Muscle layer of duodenum (tissue), 2 donors: ENCODE results near the gene CEACAM16.
"Not testable (repeated sequence)": the region's sequence is repeated elsewhere in the genome, so short reads cannot be mapped to it uniquely, and the experiment has no call there.

Experiments
- H3K27ac ChIP-seq: one replicate; pipeline ENCODE4 v1.7.0; 2013; ENCODE audit warnings: mild to moderate bottlenecking, low read length
- H3K27me3 ChIP-seq: one replicate; pipeline ENCODE4 v1.7.0; 2013; ENCODE audit warnings: low read depth, mild to moderate bottlenecking, control low read depth, low read length
- H3K36me3 ChIP-seq, 2 donors: one replicate each; pipeline ENCODE4 v1.7.0; 2013; ENCODE audit warnings: low read length in 2 of 2, control low read depth in 1 of 2, mild to moderate bottlenecking in 1 of 2; ENCODE audit not compliant: insufficient read depth in 2 of 2, control insufficient read depth in 1 of 2
- H3K4me1 ChIP-seq, 2 donors: one replicate each; pipeline ENCODE4 v1.7.0; 2013; ENCODE audit warnings: low read length in 2 of 2, mild to moderate bottlenecking in 2 of 2, control low read depth in 1 of 2, moderate library complexity in 1 of 2; ENCODE audit not compliant: insufficient read depth in 2 of 2, control insufficient read depth in 1 of 2
- H3K4me3 ChIP-seq, 2 donors: one replicate each; pipeline ENCODE4 v1.7.0; 2013; ENCODE audit warnings: low read length in 2 of 2, low read depth in 1 of 2, mild to moderate bottlenecking in 1 of 2
- H3K9me3 ChIP-seq, 2 donors: one replicate each; pipeline ENCODE4 v1.7.0; 2013; ENCODE audit warnings: low read length in 2 of 2, control low read depth in 1 of 2, mild to moderate bottlenecking in 1 of 2; ENCODE audit not compliant: control insufficient read depth in 1 of 2
- donor health status: healthy.

Gene CEACAM16

GRCh38 chr19:44680536-44680935 lies 18.4 kb upstream of the CEACAM16 start:
- Histone ChIP-seq H3K9me3 (no peaks in the 10 kb centered on the region), H3K36me3 (peaks cover 0 to 17% of the 10 kb centered on the region in 2 donors)

GRCh38 chr19:44681992-44682790 lies 16.8 kb upstream of the CEACAM16 start:
- peaks cover 0 to 17% of the 10 kb centered on the region in 2 donors for H3K36me3 ChIP-seq
- no peak overlapping the region for H3K4me3 ChIP-seq

More at GRCh38 chr19:44680536-44680935, 18.4 kb upstream of the CEACAM16 start:
- Histone ChIP-seq H3K27ac (no peak overlapping the region), H3K27me3 (no peaks in the 10 kb centered on the region), H3K4me3 (no peak overlapping the region), H3K4me1 (no peaks in the 10 kb centered on the region)

GRCh38 chr19:44682807-44683206 lies 16.1 kb upstream of the CEACAM16 start:
- H3K4me3 ChIP-seq, result no peak overlapping the region
- H3K9me3 ChIP-seq, result no peaks in the 10 kb centered on the region
- no peak overlapping the region for H3K27ac ChIP-seq
- H3K4me1 ChIP-seq, result no peaks in the 10 kb centered on the region
- H3K27me3 ChIP-seq, result no peaks in the 10 kb centered on the region
- H3K36me3 ChIP-seq, result peaks cover 0 to 17% of the 10 kb centered on the region in 2 donors

More at GRCh38 chr19:44681992-44682790, 16.8 kb upstream of the CEACAM16 start:
- Histone ChIP-seq H3K27ac (no peak overlapping the region), H3K9me3 (no peaks in the 10 kb centered on the region), H3K4me1 (no peaks in the 10 kb centered on the region), H3K27me3 (no peaks in the 10 kb centered on the region)

GRCh38 chr19:44683434-44684210 lies 15.3 kb upstream of the CEACAM16 start:
- Histone ChIP-seq H3K4me3 (no peak overlapping the region), H3K27ac (no peak overlapping the region), H3K4me1 (no peaks in the 10 kb centered on the region), H3K36me3 (peaks cover 0 to 17% of the 10 kb centered on the region in 2 donors), H3K27me3 (no peaks in the 10 kb centered on the region), H3K9me3 (no peaks in the 10 kb centered on the region)

GRCh38 chr19:44684396-44684795 lies 14.6 kb upstream of the CEACAM16 start:
- H3K27ac ChIP-seq, H3K4me1 ChIP-seq, H3K27me3 ChIP-seq, H3K4me3 ChIP-seq, H3K9me3 ChIP-seq: not testable (repeated sequence)
- peaks cover 0 to 17% of the 10 kb centered on the region in 2 donors for H3K36me3 ChIP-seq

GRCh38 chr19:44684892-44685863 lies 13.8 kb upstream of the CEACAM16 start:
- Histone ChIP-seq H3K9me3 (no peaks in the 10 kb centered on the region), H3K4me1 (peaks cover 0 to 4% of the 10 kb centered on the region in 2 donors), H3K36me3 (peaks cover 0 to 17% of the 10 kb centered on the region in 2 donors), H3K27ac (no peak overlapping the region), H3K27me3 (no peaks in the 10 kb centered on the region), H3K4me3 (no peak overlapping the region)

- Histone ChIP-seq H3K4me1 (peaks cover 0 to 4% of the 10 kb centered on the region in 2 donors), H3K9me3 (no peaks in the 10 kb centered on the region), H3K4me3 (no peak overlapping the region), H3K36me3 (peaks cover 0 to 11% of the 10 kb centered on the region in 2 donors), H3K27ac (no peak overlapping the region), H3K27me3 (no peaks in the 10 kb centered on the region)
These were observed 13.1 kb upstream of the CEACAM16 start for GRCh38 chr19:44685877-44686276.

GRCh38 chr19:44686896-44687295 lies 12.1 kb upstream of the CEACAM16 start:
- no peaks in the 10 kb centered on the region for H3K9me3 ChIP-seq
- H3K36me3 ChIP-seq, result peaks cover 0 to 7% of the 10 kb centered on the region in 2 donors
- no peak overlapping the region for H3K27ac ChIP-seq
- H3K27me3 ChIP-seq, result no peaks in the 10 kb centered on the region
- H3K4me1 ChIP-seq, result peaks cover 0 to 4% of the 10 kb centered on the region in 2 donors
- H3K4me3 ChIP-seq, result no peak overlapping the region

- no peak overlapping the region for H3K27ac ChIP-seq
- H3K4me3 ChIP-seq, result no peak overlapping the region
- H3K4me1 ChIP-seq, result peaks cover 0 to 4% of the 10 kb centered on the region in 2 donors
- no peaks in the 10 kb centered on the region for H3K27me3 ChIP-seq
- no peaks in the 10 kb centered on the region for H3K9me3 ChIP-seq
- peaks cover 0 to 7% of the 10 kb centered on the region in 2 donors for H3K36me3 ChIP-seq
These were observed 11.1 kb upstream of the CEACAM16 start for GRCh38 chr19:44687888-44688287.

- no peak overlapping the region for H3K27ac ChIP-seq
- H3K36me3 ChIP-seq, result no peaks in the 10 kb centered on the region
- H3K27me3 ChIP-seq, result no peaks in the 10 kb centered on the region
- H3K4me1 ChIP-seq, result peaks cover 0 to 4% of the 10 kb centered on the region in 2 donors
- no peaks in the 10 kb centered on the region for H3K9me3 ChIP-seq
- H3K4me3 ChIP-seq, result no peak overlapping the region
These were observed 9.4 kb upstream of the CEACAM16 start for GRCh38 chr19:44689290-44690130.
